Subcutaneous adipose tissue (tissue), 4 donors: ENCODE measurements around the gene UBE2V1. TPM values are rescaled to one million over a fixed set of nuclear protein-coding genes. Genes with fewer than 3 reads are reported as not detected.

ENCODE experiments used
- total RNA-seq, 4 donors: library from RNA; depleted of rRNA; stranded (reverse); fragments of >200 nt; gene quantifications; one replicate each; pipeline ENCODE4 v1.1.0, GENCODE V29; 2016
- TF ChIP-seq, protein P1 (sequence below): fragments of 450-650 bp; IDR thresholded peaks from one replicate; pipeline ENCODE4 v1.5.1; 2016; ENCODE audit warnings: low read depth, mild to moderate bottlenecking, control low read depth, antibody characterized with exemption, moderate library complexity

UBE2V1 gene
- total RNA-seq, 4 donors from 2014 or later, result 61.9 to 117 (median 95.1) TPM

DNA sequence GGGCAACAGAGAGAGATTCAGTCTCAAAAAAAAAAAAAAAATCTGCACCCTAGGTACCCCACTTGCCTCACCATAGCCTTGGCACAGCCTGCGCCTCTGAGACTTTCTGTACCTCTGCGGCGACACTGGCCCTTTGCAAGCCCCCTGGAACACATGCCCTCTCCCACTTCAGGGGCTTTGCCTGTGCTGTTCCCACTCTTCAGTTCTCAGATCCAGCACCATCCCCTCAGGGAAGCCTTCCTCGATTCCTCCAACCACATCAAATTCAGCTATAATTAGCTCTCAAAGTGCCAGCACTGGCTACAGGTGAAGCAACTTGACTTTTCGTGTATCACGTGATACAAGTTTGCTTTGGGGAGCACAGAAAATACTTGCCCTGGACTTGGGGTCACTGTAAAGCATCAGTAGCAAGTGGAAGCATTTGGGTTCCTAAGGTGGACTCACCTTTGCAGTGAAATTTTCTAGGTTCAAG, 2.1 kb upstream of the UBE2V1 start:
- TF ChIP-seq, protein P1, sequence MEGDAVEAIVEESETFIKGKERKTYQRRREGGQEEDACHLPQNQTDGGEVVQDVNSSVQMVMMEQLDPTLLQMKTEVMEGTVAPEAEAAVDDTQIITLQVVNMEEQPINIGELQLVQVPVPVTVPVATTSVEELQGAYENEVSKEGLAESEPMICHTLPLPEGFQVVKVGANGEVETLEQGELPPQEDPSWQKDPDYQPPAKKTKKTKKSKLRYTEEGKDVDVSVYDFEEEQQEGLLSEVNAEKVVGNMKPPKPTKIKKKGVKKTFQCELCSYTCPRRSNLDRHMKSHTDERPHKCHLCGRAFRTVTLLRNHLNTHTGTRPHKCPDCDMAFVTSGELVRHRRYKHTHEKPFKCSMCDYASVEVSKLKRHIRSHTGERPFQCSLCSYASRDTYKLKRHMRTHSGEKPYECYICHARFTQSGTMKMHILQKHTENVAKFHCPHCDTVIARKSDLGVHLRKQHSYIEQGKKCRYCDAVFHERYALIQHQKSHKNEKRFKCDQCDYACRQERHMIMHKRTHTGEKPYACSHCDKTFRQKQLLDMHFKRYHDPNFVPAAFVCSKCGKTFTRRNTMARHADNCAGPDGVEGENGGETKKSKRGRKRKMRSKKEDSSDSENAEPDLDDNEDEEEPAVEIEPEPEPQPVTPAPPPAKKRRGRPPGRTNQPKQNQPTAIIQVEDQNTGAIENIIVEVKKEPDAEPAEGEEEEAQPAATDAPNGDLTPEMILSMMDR, result no peak

DNA sequence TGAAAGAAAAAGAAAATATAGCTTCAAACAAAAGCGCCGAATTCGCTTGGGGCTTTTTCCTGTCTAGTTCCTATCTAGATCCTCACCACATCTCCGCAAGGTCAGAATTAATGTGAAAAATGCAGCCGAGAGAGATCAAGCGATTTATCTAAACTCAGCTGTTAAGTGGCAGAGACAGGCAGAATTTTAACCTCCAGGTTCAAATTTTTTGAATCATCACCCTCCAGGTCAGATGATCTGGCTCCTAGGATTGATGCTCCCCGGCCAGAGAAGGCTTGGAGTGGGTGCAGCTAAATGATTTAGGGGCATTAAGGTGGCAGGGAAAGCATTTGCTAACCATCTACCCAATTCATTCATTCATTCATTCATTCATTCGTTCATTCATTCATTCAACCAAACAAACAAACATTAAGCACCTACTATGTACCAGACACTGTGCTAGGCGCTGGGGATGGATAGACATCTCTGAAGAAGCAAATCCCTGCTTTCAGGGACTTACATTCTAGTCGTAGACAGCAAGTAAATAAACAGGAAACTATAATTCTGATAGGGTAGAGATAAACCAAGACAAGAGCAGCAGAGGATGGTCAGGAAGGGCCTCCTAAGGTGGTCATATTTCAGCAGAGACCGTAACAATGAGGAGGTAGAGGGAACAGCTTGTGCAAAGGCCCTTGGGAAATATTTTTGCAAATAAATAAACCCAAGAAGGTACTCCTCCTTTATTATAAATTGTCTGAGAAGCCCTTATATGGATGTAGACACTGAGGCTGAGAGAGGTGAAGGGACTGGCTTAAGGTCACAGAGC, 672 bp upstream of the UBE2V1 start:
- TF ChIP-seq, protein P1, result no peak

DNA sequence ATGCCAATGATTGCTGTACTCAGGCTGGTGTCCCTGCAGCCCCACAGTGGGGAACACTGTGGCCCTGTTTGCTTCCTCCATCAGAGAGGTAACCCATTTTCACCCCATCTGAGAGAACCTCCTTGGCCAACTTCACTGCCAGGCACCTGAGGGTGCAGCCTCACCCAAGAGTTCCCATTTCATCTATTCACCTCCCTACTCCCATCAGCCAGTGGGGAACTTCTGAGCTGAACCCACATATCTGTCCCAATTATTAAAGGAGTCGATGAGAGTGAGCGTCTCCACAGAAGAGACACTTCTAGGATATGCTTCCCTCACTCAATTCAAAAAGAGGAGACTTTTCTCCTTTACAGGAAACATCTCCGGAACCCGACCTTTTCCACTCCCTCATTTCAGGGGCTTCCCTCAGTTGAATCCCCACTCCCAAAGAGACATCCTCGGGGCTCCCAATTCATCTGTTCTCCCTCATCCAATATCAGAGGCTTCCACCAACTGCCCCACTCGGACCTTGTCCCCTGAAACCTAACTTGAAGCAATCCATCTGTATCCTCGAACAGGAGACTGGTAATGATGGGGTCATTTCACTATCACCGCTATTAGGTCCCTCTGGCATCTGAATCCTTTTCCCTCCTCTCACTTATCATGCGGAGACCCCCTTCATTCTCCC, 988 bp downstream of the UBE2V1 start:
- TF ChIP-seq, protein P1, result no peak

DNA sequence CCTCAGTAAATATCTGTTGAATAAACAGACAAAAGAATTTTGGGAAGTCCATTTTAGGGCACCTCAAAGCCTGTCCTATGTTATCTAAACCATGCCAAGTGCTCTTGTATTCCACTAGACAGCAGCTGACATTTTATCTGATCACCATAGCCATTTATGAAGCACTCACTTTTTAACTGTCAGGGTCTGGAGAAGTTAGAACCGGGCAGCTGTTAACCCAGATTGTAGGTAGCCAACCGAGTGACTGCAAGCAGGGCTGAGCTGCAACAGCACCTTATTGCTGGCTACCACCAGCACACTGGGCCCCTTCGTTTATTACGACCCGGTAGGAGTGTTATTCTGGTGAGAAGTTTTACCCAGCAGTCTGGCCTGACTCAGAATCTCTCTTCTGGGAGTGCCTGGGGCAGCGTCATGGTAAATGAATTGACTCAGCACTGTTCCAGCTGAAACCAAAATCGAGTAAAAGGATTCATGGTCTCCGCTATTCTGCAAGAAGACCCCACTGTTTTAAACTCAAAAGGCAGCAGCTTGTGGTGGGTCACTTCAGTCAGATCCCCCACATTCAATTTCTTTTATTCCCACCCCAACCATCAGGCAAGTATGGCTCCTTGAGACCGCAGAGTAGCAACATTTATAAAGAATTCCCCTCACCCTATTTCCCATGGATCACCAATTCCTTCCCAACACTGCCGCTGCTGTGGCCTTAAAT, 1.7 kb downstream of the UBE2V1 start:
- TF ChIP-seq, protein P1, result no peak

DNA sequence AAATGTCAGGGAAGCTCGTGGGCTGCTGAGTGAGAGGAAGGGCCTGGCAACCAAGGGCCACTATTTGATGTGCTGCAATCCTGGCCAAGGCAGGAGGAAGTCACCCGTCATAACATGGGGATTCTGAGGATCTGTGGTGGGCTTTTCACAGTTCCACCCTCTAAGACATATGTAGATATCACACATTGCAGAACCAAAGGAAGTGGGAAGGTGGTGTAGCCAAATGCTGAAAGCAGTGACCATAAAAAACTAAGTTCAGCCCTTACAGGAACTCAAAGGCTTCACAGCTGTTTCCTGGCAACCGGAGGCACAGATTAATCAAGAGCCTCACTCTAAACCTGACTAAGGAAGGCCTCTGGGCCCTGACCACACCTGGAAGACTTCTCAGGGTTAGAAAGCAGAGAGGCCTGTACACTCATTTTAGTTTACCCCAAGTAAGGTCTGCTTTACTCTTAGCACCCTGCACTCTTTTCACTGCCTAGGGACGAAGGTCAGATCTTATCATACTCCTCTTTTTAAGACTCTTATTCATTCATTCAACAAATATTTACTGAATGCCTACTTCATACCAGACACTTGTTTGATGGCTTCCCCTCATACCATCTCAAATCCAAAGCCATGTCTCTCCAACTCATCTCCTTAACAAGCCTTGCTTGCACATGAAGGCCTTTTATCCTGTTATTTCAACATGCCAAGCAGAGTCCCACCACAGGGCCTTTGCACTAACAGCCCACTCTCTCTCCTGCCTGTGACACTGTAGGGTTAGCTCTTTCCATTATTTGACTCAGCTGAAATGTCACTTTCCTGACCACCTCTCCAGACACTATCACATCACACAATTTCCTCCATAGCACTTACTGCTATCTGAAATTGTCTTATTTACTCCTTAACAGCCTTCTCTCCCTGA, 2.6 kb downstream of the UBE2V1 start:
- TF ChIP-seq, protein P1, result no peak

DNA sequence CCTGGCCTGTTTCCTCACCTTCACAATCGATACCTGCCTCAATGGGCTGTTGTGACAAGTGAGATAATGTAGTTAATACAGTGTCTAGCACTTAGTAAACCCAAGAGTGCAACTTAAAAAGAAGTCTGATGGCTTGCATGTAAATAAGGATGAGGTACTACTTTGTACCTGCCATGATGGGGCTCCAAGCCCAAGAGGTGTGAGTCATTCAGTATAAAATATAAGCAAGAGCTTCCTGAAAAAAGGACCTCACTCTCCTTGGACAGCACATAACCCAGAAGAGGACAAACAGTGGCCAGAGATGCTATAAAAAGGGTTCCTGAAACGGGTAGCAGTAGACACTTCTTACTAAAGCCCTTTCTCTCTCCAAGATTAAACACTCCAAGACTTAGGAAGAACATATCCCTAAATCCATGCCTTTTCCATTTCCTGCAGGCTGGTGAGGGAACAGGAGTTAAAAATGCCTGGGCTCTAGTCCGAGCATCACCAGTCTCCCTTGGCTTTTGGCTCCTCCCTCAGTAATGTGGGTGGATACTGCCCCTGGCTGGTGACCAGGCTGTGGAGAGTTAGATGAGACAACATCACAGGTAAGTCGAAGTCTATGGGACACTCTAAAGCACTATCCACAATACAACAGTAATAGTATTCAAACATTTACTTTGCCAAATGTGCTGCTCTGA, 4.3 kb downstream of the UBE2V1 start:
- TF ChIP-seq, protein P1, result no peak
